ENCODE data around the gene RAPGEFL1. TPM values are rescaled to one million over a fixed set of nuclear protein-coding genes. Genes with fewer than 3 reads are reported as not detected.
A peak's percentile ranks its signal among the peaks of the same experiment; 100 is the strongest.

RAPGEFL1 gene
- total RNA-seq, 1 donor from 2014 or later = 18.3 TPM

- TF ChIP-seq CTCF (IDR thresholded peaks at IDR 0.05; ENCODE audit: unreplicated experiment) = no peak
- no peak for DNase-seq (ENCODE audit: low spot score)
- Mint-ChIP-seq H3K4me3 (ENCODE audit: unreplicated experiment) (no peak overlapping the region), H3K9me3 (ENCODE audit: unreplicated experiment) (no peaks in the 10 kb centered on the region), H3K4me1 (ENCODE audit: unreplicated experiment) (no peaks in the 10 kb centered on the region), H3K27ac (ENCODE audit: unreplicated experiment) (no peak overlapping the region), H3K27me3 (ENCODE audit: unreplicated experiment) (no peaks in the 10 kb centered on the region), H3K36me3 (ENCODE audit: low read depth, unreplicated experiment) (peaks cover 5% of the 10 kb centered on the region)
Observed at GRCh38 chr17:40241252-40241834, 64.1 kb downstream of the RAPGEFL1 start.

- H3K4me3 Mint-ChIP-seq (ENCODE audit: unreplicated experiment) = no peak overlapping the region
- no peak for TF ChIP-seq CTCF (IDR thresholded peaks at IDR 0.05; ENCODE audit: unreplicated experiment)
- no peak overlapping the region for H3K27ac Mint-ChIP-seq (ENCODE audit: unreplicated experiment)
- peaks cover 5% of the 10 kb centered on the region for H3K36me3 Mint-ChIP-seq (ENCODE audit: low read depth, unreplicated experiment)
- no peaks in the 10 kb centered on the region for H3K9me3 Mint-ChIP-seq (ENCODE audit: unreplicated experiment)
- no peaks in the 10 kb centered on the region for H3K27me3 Mint-ChIP-seq (ENCODE audit: unreplicated experiment)
- no peak for DNase-seq (ENCODE audit: low spot score)
- no peaks in the 10 kb centered on the region for H3K4me1 Mint-ChIP-seq (ENCODE audit: unreplicated experiment)
Observed at GRCh38 chr17:40242774-40243173, 65.5 kb downstream of the RAPGEFL1 start.

GRCh38 chr17:40243761-40244160 is 66.5 kb downstream of the RAPGEFL1 start:
- Mint-ChIP-seq H3K27me3 (ENCODE audit: unreplicated experiment) (no peaks in the 10 kb centered on the region), H3K36me3 (ENCODE audit: low read depth, unreplicated experiment) (peaks cover 5% of the 10 kb centered on the region), H3K4me1 (ENCODE audit: unreplicated experiment) (no peaks in the 10 kb centered on the region), H3K4me3 (ENCODE audit: unreplicated experiment) (no peak overlapping the region), H3K9me3 (ENCODE audit: unreplicated experiment) (no peaks in the 10 kb centered on the region), H3K27ac (ENCODE audit: unreplicated experiment) (no peak overlapping the region)
- TF ChIP-seq CTCF (IDR thresholded peaks at IDR 0.05; ENCODE audit: unreplicated experiment) = no peak
- no peak for DNase-seq (ENCODE audit: low spot score)

GRCh38 chr17:40244255-40244654 is 67.0 kb downstream of the RAPGEFL1 start:
- H3K4me3 Mint-ChIP-seq (ENCODE audit: unreplicated experiment) = no peak overlapping the region
- no peak for TF ChIP-seq CTCF (IDR thresholded peaks at IDR 0.05; ENCODE audit: unreplicated experiment)
- H3K27ac Mint-ChIP-seq (ENCODE audit: unreplicated experiment) = no peak overlapping the region
- no peaks in the 10 kb centered on the region for H3K27me3 Mint-ChIP-seq (ENCODE audit: unreplicated experiment)
- no peak for DNase-seq (ENCODE audit: low spot score)
- peaks cover 5% of the 10 kb centered on the region for H3K36me3 Mint-ChIP-seq (ENCODE audit: low read depth, unreplicated experiment)
- H3K4me1 Mint-ChIP-seq (ENCODE audit: unreplicated experiment) = no peaks in the 10 kb centered on the region
- no peaks in the 10 kb centered on the region for H3K9me3 Mint-ChIP-seq (ENCODE audit: unreplicated experiment)

Small RNAs within 50 kb of the gene (microRNA-seq; reads per million reads assigned to microRNA genes)
- 1.4 reads per million, percentile 21 among the genes with 10 or more reads in this experiment for gene MIR6866 (ENCODE audit: unreplicated experiment)
- not detected for gene MIR6867 (ENCODE audit: unreplicated experiment)

Other genes with a start within 250 kb of the RAPGEFL1 start
- gene ORMDL3, start 249.9 kb upstream of the RAPGEFL1 start, total RNA-seq (ENCODE audit: unreplicated experiment) = 49.3 TPM
- gene LRRC3C, start 249.7 kb upstream of the RAPGEFL1 start, total RNA-seq (ENCODE audit: unreplicated experiment) = not detected
- gene GSDMA, start 214.5 kb upstream of the RAPGEFL1 start, total RNA-seq (ENCODE audit: unreplicated experiment) = not detected
- 132 TPM for gene PSMD3, start 196.7 kb upstream of the RAPGEFL1 start, total RNA-seq (ENCODE audit: unreplicated experiment)
- gene CSF3, start 162.0 kb upstream of the RAPGEFL1 start, total RNA-seq (ENCODE audit: unreplicated experiment) = not detected
- 111 TPM for gene MED24, start 123.1 kb upstream of the RAPGEFL1 start, total RNA-seq (ENCODE audit: unreplicated experiment)
- 13.6 TPM for gene THRA, start 114.5 kb upstream of the RAPGEFL1 start, total RNA-seq (ENCODE audit: unreplicated experiment)
- gene NR1D1, start 76.9 kb upstream of the RAPGEFL1 start, total RNA-seq (ENCODE audit: unreplicated experiment) = 2.6 TPM
- gene MSL1, start 55.5 kb upstream of the RAPGEFL1 start, total RNA-seq (ENCODE audit: unreplicated experiment) = 96.2 TPM
- 96.4 TPM for gene CASC3, start 36.9 kb upstream of the RAPGEFL1 start, total RNA-seq (ENCODE audit: unreplicated experiment)
- 32.2 TPM for gene WIPF2, start 41.8 kb downstream of the RAPGEFL1 start, total RNA-seq (ENCODE audit: unreplicated experiment)
- gene CDC6, start 110.4 kb downstream of the RAPGEFL1 start, total RNA-seq (ENCODE audit: unreplicated experiment) = 18.2 TPM
- gene RARA, start 131.7 kb downstream of the RAPGEFL1 start, total RNA-seq (ENCODE audit: unreplicated experiment) = 42.8 TPM
- 1.1 TPM for gene GJD3, start 187.3 kb downstream of the RAPGEFL1 start, total RNA-seq (ENCODE audit: unreplicated experiment)
- gene TOP2A, start 240.4 kb downstream of the RAPGEFL1 start, total RNA-seq (ENCODE audit: unreplicated experiment) = 28.3 TPM

Data from endothelial cell (in vitro differentiated cells).